GM12872 (cell line): Measurements from ENCODE around the gene CACNG1.

Source experiments
- TF ChIP-seq, protein P1 (sequence below): IDR thresholded peaks from 3 replicates; pipeline ENCODE4 v1.5.1; 2011; ENCODE audit warnings: low read depth, mild to moderate bottlenecking, low read length, moderate library complexity; ENCODE audit not compliant: insufficient read depth

The CACNG1 gene

GRCh38 chr17:67053438-67054000 lies 9.2 kb downstream of the CACNG1 start:
- TF ChIP-seq, protein P1, sequence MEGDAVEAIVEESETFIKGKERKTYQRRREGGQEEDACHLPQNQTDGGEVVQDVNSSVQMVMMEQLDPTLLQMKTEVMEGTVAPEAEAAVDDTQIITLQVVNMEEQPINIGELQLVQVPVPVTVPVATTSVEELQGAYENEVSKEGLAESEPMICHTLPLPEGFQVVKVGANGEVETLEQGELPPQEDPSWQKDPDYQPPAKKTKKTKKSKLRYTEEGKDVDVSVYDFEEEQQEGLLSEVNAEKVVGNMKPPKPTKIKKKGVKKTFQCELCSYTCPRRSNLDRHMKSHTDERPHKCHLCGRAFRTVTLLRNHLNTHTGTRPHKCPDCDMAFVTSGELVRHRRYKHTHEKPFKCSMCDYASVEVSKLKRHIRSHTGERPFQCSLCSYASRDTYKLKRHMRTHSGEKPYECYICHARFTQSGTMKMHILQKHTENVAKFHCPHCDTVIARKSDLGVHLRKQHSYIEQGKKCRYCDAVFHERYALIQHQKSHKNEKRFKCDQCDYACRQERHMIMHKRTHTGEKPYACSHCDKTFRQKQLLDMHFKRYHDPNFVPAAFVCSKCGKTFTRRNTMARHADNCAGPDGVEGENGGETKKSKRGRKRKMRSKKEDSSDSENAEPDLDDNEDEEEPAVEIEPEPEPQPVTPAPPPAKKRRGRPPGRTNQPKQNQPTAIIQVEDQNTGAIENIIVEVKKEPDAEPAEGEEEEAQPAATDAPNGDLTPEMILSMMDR = no peak

GRCh38 chr17:67054011-67054591 lies 9.7 kb downstream of the CACNG1 start:
- TF ChIP-seq, protein P1 = no peak

DNA sequence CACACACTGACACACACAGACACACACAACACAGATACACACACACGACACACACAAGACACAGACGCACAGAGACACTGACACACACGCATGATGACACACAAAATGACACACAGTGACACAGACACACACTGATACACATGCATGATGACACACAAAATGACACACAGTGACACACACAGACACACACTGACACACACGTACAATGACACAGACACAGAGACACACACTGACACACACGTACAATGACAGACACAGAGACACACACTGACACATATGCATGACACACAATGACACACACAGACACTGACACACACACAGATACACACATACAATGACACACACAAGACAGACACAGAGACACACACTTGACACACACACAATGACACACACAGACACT lies 10.3 kb downstream of the CACNG1 start:
- TF ChIP-seq, protein P1 = no peak

DNA sequence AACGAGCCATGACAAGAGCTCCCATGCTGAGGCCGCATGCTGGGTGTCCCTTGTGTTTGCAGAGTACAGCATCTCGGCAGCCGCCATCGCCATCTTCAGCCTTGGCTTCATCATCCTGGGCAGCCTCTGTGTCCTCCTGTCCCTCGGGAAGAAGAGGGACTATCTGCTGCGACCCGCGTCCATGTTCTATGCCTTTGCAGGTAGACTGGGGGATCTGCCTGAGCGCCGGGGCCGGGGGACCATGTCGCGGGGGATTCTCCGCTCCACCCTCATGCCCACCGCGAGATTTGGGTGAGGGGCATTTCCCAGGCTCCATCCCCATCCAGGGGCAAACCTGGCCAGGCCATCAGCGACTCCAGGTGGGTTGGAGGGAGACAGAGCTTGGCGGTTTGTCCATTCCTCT lies 10.7 kb downstream of the CACNG1 start:
- TF ChIP-seq, protein P1 = no peak

GRCh38 chr17:67055811-67056745 lies 11.7 kb downstream of the CACNG1 start:
- TF ChIP-seq, protein P1 = no peak

DNA sequence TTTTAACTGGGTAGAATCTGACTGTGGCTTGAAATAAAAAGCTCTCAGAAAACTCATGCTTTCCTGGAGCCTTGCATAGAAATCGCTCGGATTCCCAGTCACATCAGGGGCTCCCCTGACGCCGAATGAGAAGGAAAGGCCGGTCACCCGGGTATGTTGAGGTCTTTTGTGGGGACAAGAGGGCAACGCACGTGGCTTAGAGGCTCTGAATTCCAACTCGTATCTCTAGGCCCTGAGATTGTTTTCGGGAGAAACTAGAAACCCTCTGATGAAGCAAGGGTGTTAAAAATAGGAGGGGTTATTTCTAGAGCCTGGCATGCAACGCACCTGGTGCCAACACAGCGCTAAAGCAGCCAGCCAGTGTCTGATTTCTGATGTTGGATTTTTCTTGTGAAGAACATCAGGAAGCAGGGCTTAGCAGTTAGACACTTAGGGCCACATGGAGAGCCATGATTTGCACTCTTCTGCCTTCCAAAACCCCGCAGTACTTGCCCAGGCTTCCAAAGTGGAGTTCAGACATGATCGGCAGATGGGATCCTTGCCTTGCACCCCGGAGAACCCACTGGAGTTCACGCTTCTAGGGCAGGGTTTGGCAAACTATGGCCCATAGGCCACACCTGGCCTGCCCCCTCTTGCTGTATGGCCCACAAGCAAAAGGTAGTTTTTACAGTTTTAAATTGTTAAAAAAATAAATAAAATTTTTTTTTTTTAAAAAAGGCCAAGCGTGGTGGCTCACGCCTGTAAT lies 12.6 kb downstream of the CACNG1 start:
- TF ChIP-seq, protein P1 = no peak

DNA sequence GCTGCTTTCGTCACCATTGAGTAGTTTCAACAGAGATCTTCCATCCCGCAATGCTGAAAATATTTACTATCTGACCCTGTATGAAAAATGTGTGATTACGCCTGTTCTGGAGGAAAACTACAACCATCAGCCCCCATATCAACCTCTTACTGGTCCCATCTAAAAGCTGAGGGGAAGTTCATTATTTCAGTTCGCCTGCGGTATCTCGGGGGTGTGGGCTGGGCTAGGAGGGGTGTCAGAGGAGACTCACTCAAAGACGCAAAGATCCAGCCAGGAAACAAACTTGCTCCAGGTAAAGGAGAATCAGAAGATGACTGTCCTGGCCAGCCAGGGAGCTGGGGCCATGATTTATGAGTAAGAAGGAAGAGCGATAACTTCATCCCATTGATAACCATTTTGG lies 13.7 kb downstream of the CACNG1 start:
- TF ChIP-seq, protein P1 = no peak
